HUES6 (cell line): Measurements from ENCODE around the gene PCDHGA12.
"Not testable (repeated sequence)": the region's sequence is repeated elsewhere in the genome, so short reads cannot be mapped to it uniquely, and the experiment has no call there.

Source experiments
- H3K27ac ChIP-seq: 2 replicates; pipeline ENCODE4 v1.7.0; 2013; ENCODE audit warnings: low read depth, mild to moderate bottlenecking, low read length, inconsistent platforms
- H3K27me3 ChIP-seq: 2 replicates; pipeline ENCODE4 v1.6.1; 2013; ENCODE audit warnings: low read length; ENCODE audit not compliant: control insufficient read depth, insufficient read depth
- H3K36me3 ChIP-seq: 2 replicates; pipeline ENCODE4 v1.6.1; 2013; ENCODE audit warnings: low read length; ENCODE audit not compliant: control insufficient read depth, insufficient read depth
- H3K4me1 ChIP-seq: 2 replicates; pipeline ENCODE4 v1.6.1; 2013; ENCODE audit warnings: low read length; ENCODE audit not compliant: control insufficient read depth, insufficient read depth
- H3K4me3 ChIP-seq: 2 replicates; pipeline ENCODE4 v1.5.1; 2013; ENCODE audit warnings: low read depth, low read length
- H3K9ac ChIP-seq: one replicate; pipeline ENCODE4 v1.6.1; 2013; ENCODE audit warnings: mild to moderate bottlenecking, low read length
- H3K9me3 ChIP-seq: 2 replicates; pipeline ENCODE4 v1.6.1; 2013; ENCODE audit warnings: low read depth, low read length; ENCODE audit not compliant: control insufficient read depth, insufficient read depth

PCDHGA12 gene

DNA sequence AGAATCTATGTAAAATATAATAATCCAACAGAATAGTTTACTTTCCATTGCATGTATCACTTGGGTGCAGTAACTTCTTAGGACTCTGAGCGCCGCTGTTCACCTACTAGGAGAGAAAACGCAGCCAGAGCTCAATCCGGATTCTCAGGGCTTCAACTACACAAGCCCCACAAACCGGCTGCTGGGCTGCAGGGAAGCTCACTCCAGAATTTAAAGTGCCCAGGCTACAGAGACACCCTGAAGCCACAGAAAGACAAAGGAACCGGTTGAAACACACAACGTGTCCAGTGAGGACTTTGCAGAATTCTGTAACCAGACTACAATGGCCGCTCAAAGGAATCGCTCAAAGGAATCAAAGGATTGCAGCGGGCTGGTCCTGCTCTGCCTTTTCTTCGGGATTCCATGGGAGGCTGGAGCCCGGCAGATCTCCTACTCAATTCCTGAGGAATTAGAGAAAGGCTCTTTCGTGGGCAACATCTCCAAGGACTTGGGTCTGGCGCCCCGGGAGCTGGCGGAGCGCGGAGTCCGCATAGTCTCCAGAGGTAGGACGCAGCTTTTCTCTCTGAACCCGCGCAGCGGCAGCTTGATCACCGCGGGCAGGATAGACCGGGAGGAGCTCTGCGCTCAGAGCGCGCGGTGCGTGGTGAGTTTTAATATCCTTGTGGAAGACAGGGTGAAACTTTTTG is 17.3 kb upstream of the PCDHGA12 start, which contains the start of gene PCDHGA10:
TSS of gene PCDHGA10 (plus strand) at position 134 of the 686 bp plus-strand sequence. CDS start at position 323, 189 bp downstream.
- Histone ChIP-seq H3K9ac (peak within 1 kb of the TSS; percentile 52), H3K9me3 (peaks cover 25% of the 10 kb centered on the region), H3K27ac (no peak within 1 kb of the TSS), H3K36me3 (no peaks in the 10 kb centered on the region), H3K4me1 (no peaks in the 10 kb centered on the region), H3K4me3 (peak within 1 kb of the TSS; percentile 69), H3K27me3 (peaks cover 18% of the 10 kb centered on the region)

DNA sequence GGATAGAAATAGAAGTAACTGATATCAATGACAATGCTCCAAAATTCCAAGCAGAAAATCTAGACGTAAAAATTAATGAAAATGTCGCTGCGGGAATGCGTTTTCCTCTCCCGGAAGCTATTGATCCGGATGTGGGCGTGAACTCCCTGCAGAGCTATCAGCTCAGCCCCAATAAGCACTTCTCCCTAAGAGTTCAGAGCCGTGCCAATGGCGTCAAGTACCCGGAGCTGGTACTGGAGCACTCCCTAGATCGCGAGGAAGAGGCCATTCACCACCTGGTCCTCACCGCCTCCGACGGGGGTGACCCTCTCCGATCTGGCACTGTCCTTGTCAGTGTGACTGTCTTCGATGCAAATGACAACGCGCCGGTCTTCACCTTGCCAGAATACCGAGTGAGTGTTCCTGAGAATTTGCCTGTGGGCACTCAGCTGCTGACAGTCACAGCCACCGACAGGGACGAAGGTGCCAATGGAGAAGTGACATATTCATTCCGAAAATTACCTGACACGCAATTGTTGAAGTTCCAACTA is 16.7 kb upstream of the PCDHGA12 start:
- Histone ChIP-seq H3K4me1 (no peaks in the 10 kb centered on the region), H3K27ac (no peak overlapping the region), H3K4me3 (peak overlapping the region; percentile 69), H3K9ac (peak overlapping the region; percentile 52), H3K27me3 (peaks cover 19% of the 10 kb centered on the region), H3K36me3 (no peaks in the 10 kb centered on the region), H3K9me3 (peaks cover 29% of the 10 kb centered on the region)

DNA sequence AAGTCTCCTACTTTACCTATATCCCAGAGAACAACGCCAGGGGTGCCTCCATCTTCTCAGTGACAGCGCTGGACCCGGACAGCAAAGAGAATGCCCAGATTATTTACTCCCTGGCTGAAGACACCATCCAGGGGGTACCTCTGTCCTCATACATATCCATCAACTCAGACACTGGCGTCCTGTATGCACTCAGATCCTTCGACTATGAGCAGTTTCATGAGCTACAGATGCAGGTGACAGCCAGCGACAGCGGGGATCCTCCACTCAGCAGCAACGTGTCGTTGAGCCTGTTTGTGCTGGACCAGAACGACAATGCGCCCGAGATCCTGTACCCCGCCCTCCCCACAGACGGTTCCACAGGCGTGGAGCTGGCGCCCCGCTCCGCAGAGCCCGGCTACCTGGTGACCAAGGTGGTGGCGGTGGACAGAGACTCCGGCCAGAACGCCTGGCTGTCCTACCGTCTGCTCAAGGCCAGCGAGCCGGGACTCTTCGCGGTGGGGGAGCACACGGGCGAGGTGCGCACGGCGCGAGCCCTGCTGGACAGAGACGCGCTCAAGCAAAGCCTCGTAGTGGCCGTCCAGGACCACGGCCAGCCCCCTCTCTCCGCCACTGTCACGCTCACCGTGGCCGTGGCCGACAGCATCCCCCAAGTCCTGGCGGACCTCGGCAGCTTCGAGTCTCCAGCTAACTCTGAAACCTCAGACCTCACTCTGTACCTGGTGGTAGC is 15.6 kb upstream of the PCDHGA12 start:
- H3K27ac ChIP-seq, H3K4me3 ChIP-seq, H3K9ac ChIP-seq, H3K4me1 ChIP-seq, H3K36me3 ChIP-seq: not testable (repeated sequence)
- H3K9me3 ChIP-seq: peaks cover 37% of the 10 kb centered on the region
- H3K27me3 ChIP-seq: peaks cover 15% of the 10 kb centered on the region

DNA sequence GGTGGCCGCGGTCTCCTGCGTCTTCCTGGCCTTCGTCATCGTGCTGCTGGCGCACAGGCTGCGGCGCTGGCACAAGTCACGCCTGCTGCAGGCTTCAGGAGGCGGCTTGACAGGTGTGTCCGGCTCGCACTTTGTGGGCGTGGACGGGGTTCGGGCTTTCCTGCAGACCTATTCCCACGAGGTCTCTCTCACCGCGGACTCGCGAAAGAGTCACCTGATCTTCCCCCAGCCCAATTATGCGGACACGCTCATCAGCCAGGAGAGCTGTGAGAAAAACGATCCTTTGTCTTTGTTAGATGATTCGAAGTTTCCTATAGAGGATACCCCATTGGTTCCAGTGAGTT is 15.1 kb upstream of the PCDHGA12 start:
- H3K36me3 ChIP-seq, H3K4me1 ChIP-seq, H3K27ac ChIP-seq, H3K9ac ChIP-seq, H3K4me3 ChIP-seq: not testable (repeated sequence)
- Histone ChIP-seq H3K27me3 (peaks cover 14% of the 10 kb centered on the region), H3K9me3 (peaks cover 36% of the 10 kb centered on the region)

DNA sequence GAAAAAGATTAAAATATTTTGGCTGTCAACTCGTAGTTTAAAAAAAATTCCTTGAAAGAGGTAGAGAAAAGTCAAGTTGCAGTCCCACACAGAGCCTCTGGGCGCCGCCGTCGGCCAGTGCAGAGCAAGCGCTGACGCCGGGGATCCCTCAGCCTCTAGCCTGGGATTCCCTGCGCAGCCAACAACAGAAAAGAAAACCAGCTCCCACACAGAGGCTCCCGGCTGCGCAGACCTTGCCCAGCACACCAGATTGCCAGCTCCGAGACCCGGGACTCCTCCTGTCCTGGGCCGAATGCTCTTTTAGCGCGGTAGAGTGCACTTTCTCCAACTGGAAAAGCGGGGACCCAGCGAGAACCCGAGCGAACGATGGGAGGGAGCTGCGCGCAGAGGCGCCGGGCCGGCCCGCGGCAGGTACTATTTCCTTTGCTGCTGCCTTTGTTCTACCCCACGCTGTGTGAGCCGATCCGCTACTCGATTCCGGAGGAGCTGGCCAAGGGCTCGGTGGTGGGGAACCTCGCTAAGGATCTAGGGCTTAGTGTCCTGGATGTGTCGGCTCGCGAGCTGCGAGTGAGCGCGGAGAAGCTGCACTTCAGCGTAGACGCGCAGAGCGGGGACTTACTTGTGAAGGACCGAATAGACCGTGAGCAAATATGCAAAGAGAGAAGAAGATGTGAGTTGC is 12.7 kb upstream of the PCDHGA12 start, which contains the start of gene PCDHGB7:
TSS of gene PCDHGB7 (plus strand) at position 184 of the 679 bp plus-strand sequence. CDS start at position 367, 183 bp downstream.
- Histone ChIP-seq H3K27me3 (peaks cover 22% of the 10 kb centered on the region), H3K9me3 (peaks cover 50% of the 10 kb centered on the region), H3K4me3 (peak within 1 kb of the TSS; percentile 85), H3K9ac (peak within 1 kb of the TSS; percentile 59)
- H3K36me3 ChIP-seq, H3K27ac ChIP-seq, H3K4me1 ChIP-seq: not testable (repeated sequence)

DNA sequence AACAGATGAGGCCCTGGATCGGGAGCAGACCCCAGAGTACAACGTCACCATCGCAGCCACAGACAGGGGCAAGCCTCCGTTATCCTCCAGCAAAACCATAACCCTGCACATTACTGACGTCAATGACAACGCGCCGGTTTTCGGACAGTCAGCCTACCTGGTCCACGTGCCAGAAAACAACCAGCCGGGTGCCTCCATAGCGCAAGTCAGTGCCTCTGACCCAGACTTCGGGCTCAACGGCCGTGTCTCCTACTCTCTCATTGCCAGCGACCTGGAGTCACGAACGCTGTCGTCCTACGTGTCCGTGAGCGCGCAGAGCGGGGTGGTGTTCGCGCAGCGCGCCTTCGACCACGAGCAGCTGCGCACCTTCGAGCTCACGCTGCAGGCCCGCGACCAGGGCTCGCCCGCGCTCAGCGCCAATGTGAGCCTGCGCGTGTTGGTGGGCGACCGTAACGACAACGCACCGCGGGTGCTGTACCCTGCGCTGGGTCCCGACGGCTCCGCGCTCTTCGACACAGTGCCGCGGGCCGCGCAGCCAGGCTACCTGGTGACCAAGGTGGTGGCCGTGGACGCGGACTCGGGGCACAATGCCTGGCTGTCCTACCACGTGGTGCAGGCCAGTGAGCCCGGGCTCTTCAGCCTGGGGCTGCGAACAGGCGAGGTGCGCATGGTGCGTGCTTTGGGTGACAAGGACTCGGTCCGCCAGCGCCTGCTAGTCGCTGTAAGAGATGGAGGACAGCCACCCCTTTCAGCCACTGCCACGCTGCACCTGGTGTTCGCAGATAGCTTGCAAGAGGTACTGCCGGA is 11.0 kb upstream of the PCDHGA12 start:
- Histone ChIP-seq H3K4me1 (no peaks in the 10 kb centered on the region), H3K27ac (no peak overlapping the region), H3K9me3 (peaks cover 51% of the 10 kb centered on the region), H3K36me3 (peaks cover 3% of the 10 kb centered on the region; the same call in 1 of the 2 replicates), H3K27me3 (peaks cover 22% of the 10 kb centered on the region), H3K9ac (no peak overlapping the region), H3K4me3 (no peak overlapping the region)

DNA sequence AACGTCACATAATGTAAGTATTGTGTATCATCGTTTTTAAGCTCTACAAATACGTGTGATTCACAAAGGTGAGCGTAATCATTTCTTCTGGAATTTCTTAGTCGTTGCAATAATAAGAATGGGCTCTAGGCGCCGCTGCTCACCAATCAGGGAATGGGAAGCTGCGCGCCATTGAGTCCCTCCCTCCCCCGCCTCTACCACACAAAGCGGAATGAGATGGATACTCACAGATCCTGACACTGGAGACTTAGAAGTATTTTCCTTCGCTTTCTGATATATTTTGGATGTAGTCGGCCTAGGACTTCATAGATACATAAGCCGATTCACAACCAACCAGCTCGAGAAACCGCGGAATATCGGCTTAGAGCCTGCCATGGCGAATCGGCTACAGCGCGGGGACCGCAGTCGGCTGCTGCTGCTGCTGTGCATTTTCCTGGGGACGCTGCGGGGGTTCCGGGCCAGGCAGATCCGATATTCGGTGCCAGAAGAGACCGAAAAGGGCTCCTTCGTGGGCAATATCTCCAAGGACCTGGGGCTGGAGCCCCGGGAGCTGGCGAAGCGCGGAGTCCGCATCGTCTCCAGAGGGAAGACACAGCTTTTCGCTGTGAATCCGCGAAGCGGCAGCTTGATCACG is 9.3 kb upstream of the PCDHGA12 start, which contains the start of gene PCDHGA11:
TSS of gene PCDHGA11 (plus strand) at position 197 of the 634 bp plus-strand sequence. CDS start at position 374, 177 bp downstream.
- H3K27ac ChIP-seq: no peak within 1 kb of the TSS
- H3K9me3 ChIP-seq: peaks cover 52% of the 10 kb centered on the region
- H3K9ac ChIP-seq: peak within 1 kb of the TSS; percentile 47
- H3K36me3 ChIP-seq: peaks cover 3% of the 10 kb centered on the region; the same call in 1 of the 2 replicates
- H3K4me3 ChIP-seq: peak within 1 kb of the TSS; percentile 68
- peaks cover 22% of the 10 kb centered on the region for H3K27me3 ChIP-seq
- H3K4me1 ChIP-seq: no peaks in the 10 kb centered on the region

DNA sequence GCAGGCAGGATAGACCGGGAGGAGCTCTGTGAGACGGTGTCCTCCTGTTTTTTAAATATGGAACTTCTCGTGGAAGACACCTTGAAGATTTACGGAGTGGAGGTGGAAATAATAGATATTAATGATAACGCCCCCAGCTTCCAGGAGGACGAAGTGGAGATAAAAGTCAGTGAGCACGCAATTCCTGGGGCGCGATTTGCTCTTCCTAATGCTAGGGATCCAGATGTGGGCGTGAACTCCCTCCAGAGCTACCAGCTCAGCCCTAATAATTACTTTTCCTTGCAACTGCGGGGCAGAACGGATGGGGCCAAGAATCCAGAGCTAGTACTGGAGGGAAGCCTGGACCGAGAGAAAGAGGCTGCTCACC is 8.8 kb upstream of the PCDHGA12 start:
- H3K4me1 ChIP-seq: no peaks in the 10 kb centered on the region
- peak overlapping the region; percentile 68 for H3K4me3 ChIP-seq
- no peak overlapping the region for H3K9ac ChIP-seq
- H3K9me3 ChIP-seq: peaks cover 57% of the 10 kb centered on the region
- peaks cover 22% of the 10 kb centered on the region for H3K27me3 ChIP-seq
- H3K27ac ChIP-seq: no peak overlapping the region
- H3K36me3 ChIP-seq: peaks cover 3% of the 10 kb centered on the region; the same call in 1 of the 2 replicates

DNA sequence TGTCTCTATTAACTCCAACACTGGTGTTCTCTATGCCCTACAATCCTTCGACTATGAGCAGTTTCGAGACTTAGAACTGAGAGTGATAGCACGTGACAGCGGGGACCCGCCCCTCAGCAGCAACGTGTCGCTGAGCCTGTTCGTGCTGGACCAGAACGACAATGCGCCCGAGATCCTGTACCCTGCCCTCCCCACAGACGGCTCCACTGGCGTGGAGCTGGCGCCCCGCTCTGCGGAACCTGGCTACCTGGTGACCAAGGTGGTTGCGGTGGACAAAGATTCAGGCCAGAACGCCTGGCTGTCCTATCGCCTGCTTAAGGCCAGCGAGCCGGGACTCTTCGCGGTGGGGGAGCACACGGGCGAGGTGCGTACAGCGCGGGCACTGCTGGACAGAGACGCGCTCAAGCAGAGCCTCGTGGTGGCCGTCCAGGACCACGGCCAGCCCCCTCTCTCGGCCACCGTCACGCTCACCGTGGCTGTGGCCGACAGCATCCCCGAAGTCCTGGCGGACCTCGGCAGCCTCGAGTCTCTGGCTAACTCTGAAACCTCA is 7.5 kb upstream of the PCDHGA12 start:
- Histone ChIP-seq H3K27ac (no peak overlapping the region), H3K27me3 (peaks cover 22% of the 10 kb centered on the region), H3K4me1 (no peaks in the 10 kb centered on the region), H3K9me3 (peaks cover 70% of the 10 kb centered on the region), H3K4me3 (no peak overlapping the region), H3K36me3 (peaks cover 7% of the 10 kb centered on the region), H3K9ac (no peak overlapping the region)
